Heart left ventricle (tissue), 16 donors: ENCODE results near the gene AXIN1. TPM values are rescaled to one million over a fixed set of nuclear protein-coding genes. Genes with fewer than 3 reads are reported as not detected.

Source experiments
- ATAC-seq, 4 donors: fragments of 200-7000 bp; cut with Tn5 transposase; one replicate each; pipeline ENCODE4 v1.9.1; 2020 to 2022; ENCODE audit warnings: moderate library complexity in 4 of 4, mild to moderate bottlenecking in 3 of 4, moderate number of reproducible peaks in 1 of 4
- DNase-seq, 5 donors: peaks; one replicate each; pipeline ENCODE4 v3.0.0-alpha.2; 2020
- H3K27ac ChIP-seq, 12 donors: fragments of 200-600 bp; sonication (generic) in 4 of 12; one replicate each; pipeline versions ENCODE4 v1.5.0 to v1.8.0; 2016 to 2022; ENCODE audit warnings: mild to moderate bottlenecking in 2 of 12
- H3K27me3 ChIP-seq, 9 donors: fragments of 200-600 bp; sonication (generic) in 2 of 9; one replicate each; pipeline versions ENCODE4 v1.5.1 to v1.8.0; 2016 to 2022; ENCODE audit warnings: mild to moderate bottlenecking in 3 of 9
- H3K36me3 ChIP-seq, 9 donors: fragments of 200-600 bp; sonication (generic) in 2 of 9; one replicate each; pipeline versions ENCODE4 v1.5.0 to v1.8.0; 2018 to 2022; ENCODE audit warnings: mild to moderate bottlenecking in 2 of 9
- H3K4me1 ChIP-seq, 12 donors: fragments of 200-600 bp; sonication (generic) in 4 of 12; one replicate each; pipeline versions ENCODE4 v1.5.0 to v1.8.0; 2016 to 2022; ENCODE audit warnings: mild to moderate bottlenecking in 3 of 12
- H3K4me3 ChIP-seq, 12 donors: fragments of 200-600 bp; sonication (generic) in 4 of 12; one replicate each; pipeline versions ENCODE4 v1.5.0 to v1.8.0; 2017 to 2022; ENCODE audit warnings: mild to moderate bottlenecking in 9 of 12, moderate library complexity in 4 of 12
- H3K9me3 ChIP-seq, 12 donors: fragments of 200-600 bp; sonication (generic) in 4 of 12; one replicate each; pipeline versions ENCODE4 v1.5.0 to v1.8.0; 2016 to 2022; ENCODE audit warnings: mild to moderate bottlenecking in 1 of 12
- CTCF ChIP-seq, 12 donors: fragments of 200-600 bp; sonication (generic) in 4 of 12; IDR thresholded peaks; one replicate each; pipeline versions ENCODE4 v1.5.0 to v1.8.0; 2018 to 2022; ENCODE audit warnings: antibody characterized with exemption in 12 of 12, mild to moderate bottlenecking in 5 of 12
- POLR2A ChIP-seq, 2 donors: fragments of 450-650 bp; IDR thresholded peaks; one replicate each; pipeline ENCODE4 v1.6.1; 2017; ENCODE audit warnings: antibody characterized with exemption in 2 of 2, mild to moderate bottlenecking in 2 of 2, moderate library complexity in 2 of 2
- WGBS, 4 donors: extraction: QIAGEN DNeasy Blood & Tissue Kit in 2 of 4; methylation state at CpG; one replicate each; pipeline versions ENCODE4 v1.1.5 to v1.1.7; 2013 to 2018; 5-methylcytosine and 5-hydroxymethylcytosine counted together
- intact Hi-C, 10 donors: fragments of 100-400 bp; cut with DNase I; formaldehyde crosslinking; loops; one replicate each; pipeline versions ENCODE4 v1.11.1 to v1.14.2; 2022
- polyA plus RNA-seq, 2 donors: library from polyadenylated mRNA; stranded (reverse); fragments of 200-250 nt; gene quantifications; one replicate each; pipeline ENCODE4 v1.2.3, GENCODE V29; 2013
- total RNA-seq, 9 donors: library from RNA; depleted of rRNA in 2 of 9; stranded (reverse); fragments of >200 nt in 2 of 9; fragmentation: NEBNext Ultra II Directional in 3 of 9; extraction: Animal tissue kit (Norgen Biotek cat#: 25700) in 3 of 9; gene quantifications; one replicate each; pipeline versions ENCODE4 v1.1.0 to v1.2.4, GENCODE V29; 2016 to 2023
- donor health status: ischemic (EF 13 %, LVEDD 7.1; RV severe dilation, severe dysfunction).
- donor health status: healthy with polysubstance abuse.
- donor health status: DM: no; HTN: yes; CAD: no.
- donor health status: DM: no; HTN: no; CAD: no.
- donor health status: ischemic (EF 25% LVEDD 6.9; RV normal size, moderate dysfunction).
- donor health status: ischemic (EF 25% LVEDD 5.7; RV mildly dilated, moderate dysfunction).
- donor health status: healthy.
- donor health status: DM: yes; HTN: yes; CAD: no.
- donor health status: ischemic (EF 35%, LVEDD 5.7; RV mildly dilated, moderate dysfunction).
- donor health status: nonischemic (EF 11% LVEDD 7.7; RV severe dilation, severe dysfunction).
- donor health status: DM: yes; HTN: yes; CAD: no.
- donor health status: PGD.
- donor health status: ischemic (EF 29% LVEDD 5.4; RV normal size, mild dysfunction).
- donor health status: nonischemic (EF 23%, LVEDD 6.1; RV moderate dilation, normal function).

The AXIN1 gene
- total and polyA plus RNA-seq, 11 donors = 6.8 to 32.0 (median 11.6) TPM

GRCh38 chr16:383326-384051 is 31.0 kb upstream of the AXIN1 start:
- Histone ChIP-seq H3K4me1 (peaks cover 0 to 62% (median 31%) of the 10 kb centered on the region in 12 donors), H3K4me3 (peak overlapping the region in 10 of 12 donors; percentile 68 to 99 (median 86)), H3K27me3 (no peaks in the 10 kb centered on the region), H3K27ac (peak overlapping the region in 11 of 12 donors; percentile 31 to 90 (median 53)), H3K9me3 (no peaks in the 10 kb centered on the region), H3K36me3 (no peaks in the 10 kb centered on the region)
- intact Hi-C loops = loop anchor here in 1 of 10 donors (2.0 kb wide), 1 partner anchor 13 kb away; the partner anchor contains the start of gene NME4
- DNase-seq (peak in 2 of 5 donors; percentile 20 to 27), ATAC-seq (peak in 1 of 4 donors; percentile 31)
- TF ChIP-seq CTCF (IDR thresholded peaks at IDR 0.05) (no peak), POLR2A (IDR thresholded peaks at IDR 0.05) (no peak)
- WGBS, 4 donors = 48 to 63% (median 49%) methylated on average over 28 to 33 of the region's 33 CpGs

- WGBS, 4 donors = 0 to 1% (median 0%) methylated on average over 8 to 123 of the region's 123 CpGs
- Histone ChIP-seq H3K9me3 (no peaks in the 10 kb centered on the region), H3K27me3 (no peaks in the 10 kb centered on the region), H3K4me1 (peaks cover 0 to 56% (median 29%) of the 10 kb centered on the region in 12 donors), H3K4me3 (peak within 1 kb of the TSS; percentile 70 to 100 (median 90)), H3K27ac (peak within 1 kb of the TSS; percentile 54 to 92 (median 83)), H3K36me3 (peaks cover 0 to 7% (median 0%) of the 10 kb centered on the region in 9 donors)
- ATAC-seq = peak; percentile 43 to 80 (median 68)
- intact Hi-C loops = loop anchor here in 1 of 10 donors (2.0 kb wide), 1 partner anchor 15 kb away; the partner anchor contains the start of gene NME4
- peak in 4 of 5 donors; percentile 72 to 84 (median 79) for DNase-seq
- no peak for TF ChIP-seq CTCF (IDR thresholded peaks at IDR 0.05)
- peak in 1 of 2 donors; percentile 62 for TF ChIP-seq POLR2A (IDR thresholded peaks at IDR 0.05)
Measured at GRCh38 chr16:381789-382717, 29.5 kb upstream of the AXIN1 start, which contains the start of gene PGAP6. PGAP6 (minus strand) TSS chr16:381978; CDS start chr16:381821, 157 bp downstream.

GRCh38 chr16:381012-381788 is 28.7 kb upstream of the AXIN1 start:
- H3K9me3 ChIP-seq = no peaks in the 10 kb centered on the region
- no peaks in the 10 kb centered on the region for H3K27me3 ChIP-seq
- H3K4me1 ChIP-seq = peaks cover 0 to 56% (median 29%) of the 10 kb centered on the region in 12 donors
- H3K27ac ChIP-seq = peak overlapping the region in 11 of 12 donors; percentile 57 to 83 (median 70)
- DNase-seq (peak in 3 of 5 donors; percentile 25 to 76 (median 57)), ATAC-seq (peak in 3 of 4 donors; percentile 36 to 43 (median 38))
- 1% methylated on average over 41 to 73 of the region's 73 CpGs; no CpG with 5 or more reads in 1 of the 4 donors for WGBS, 4 donors
- intact Hi-C loops = no loop called here
- no peak for TF ChIP-seq CTCF (IDR thresholded peaks at IDR 0.05)
- no peak for TF ChIP-seq POLR2A (IDR thresholded peaks at IDR 0.05)
- peaks cover 0 to 15% (median 7%) of the 10 kb centered on the region in 9 donors for H3K36me3 ChIP-seq
- H3K4me3 ChIP-seq = peak overlapping the region; percentile 69 to 100 (median 83)
